ENCODE data around the gene CAMSAP3.

Gene CAMSAP3

DNA sequence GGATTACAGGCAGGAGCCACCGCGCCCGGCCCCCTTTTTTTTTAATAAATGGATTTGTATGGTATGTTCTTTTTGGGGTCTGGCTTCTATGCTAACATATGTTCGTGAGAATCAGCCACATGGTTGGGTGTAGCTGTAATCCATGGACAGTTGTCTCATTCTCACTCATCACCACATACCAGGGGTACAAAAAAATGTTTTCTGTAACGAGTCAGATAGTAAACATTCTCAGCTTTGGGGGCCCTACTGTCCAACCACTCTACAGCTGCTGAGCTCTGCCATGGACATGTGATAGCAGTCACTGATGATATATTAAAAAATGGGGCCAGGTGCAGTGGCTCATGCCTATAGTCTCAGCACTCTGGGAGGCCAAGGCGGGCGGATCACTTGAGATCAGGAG is 68.0 kb downstream of the CAMSAP3 start:
- Histone ChIP-seq H3K79me2 (ENCODE audit: low read length) (no peaks in the 10 kb centered on the region), H3K27me3 (replicated peaks; ENCODE audit: insufficient read depth, low read length) (peaks cover 86% of the 10 kb centered on the region), H2AFZ (ENCODE audit: low read length) (no peak overlapping the region), H3K9me3 (replicated peaks; ENCODE audit: insufficient read depth, low read length) (no peaks in the 10 kb centered on the region), H3K27ac (ENCODE audit: low read length) (no peak overlapping the region), H4K20me1 (ENCODE audit: insufficient read depth, low read length) (no peaks in the 10 kb centered on the region), H3K9ac (ENCODE audit: low read length) (no peak overlapping the region), H3K4me3 (ENCODE audit: low read length) (no peak overlapping the region), H3K4me2 (ENCODE audit: low read depth, low read length) (no peak overlapping the region), H3F3A (ENCODE audit: insufficient read depth, low read length) (no peaks in the 10 kb centered on the region), H3K36me3 (replicated peaks; ENCODE audit: insufficient read depth, low read length) (no peaks in the 10 kb centered on the region), H3K9me2 (replicated peaks; ENCODE audit: insufficient read depth, low read length) (no peaks in the 10 kb centered on the region), H3K4me1 (ENCODE audit: low read length) (no peaks in the 10 kb centered on the region)
- no peak for DNase-seq
- TF ChIP-seq, protein P1, sequence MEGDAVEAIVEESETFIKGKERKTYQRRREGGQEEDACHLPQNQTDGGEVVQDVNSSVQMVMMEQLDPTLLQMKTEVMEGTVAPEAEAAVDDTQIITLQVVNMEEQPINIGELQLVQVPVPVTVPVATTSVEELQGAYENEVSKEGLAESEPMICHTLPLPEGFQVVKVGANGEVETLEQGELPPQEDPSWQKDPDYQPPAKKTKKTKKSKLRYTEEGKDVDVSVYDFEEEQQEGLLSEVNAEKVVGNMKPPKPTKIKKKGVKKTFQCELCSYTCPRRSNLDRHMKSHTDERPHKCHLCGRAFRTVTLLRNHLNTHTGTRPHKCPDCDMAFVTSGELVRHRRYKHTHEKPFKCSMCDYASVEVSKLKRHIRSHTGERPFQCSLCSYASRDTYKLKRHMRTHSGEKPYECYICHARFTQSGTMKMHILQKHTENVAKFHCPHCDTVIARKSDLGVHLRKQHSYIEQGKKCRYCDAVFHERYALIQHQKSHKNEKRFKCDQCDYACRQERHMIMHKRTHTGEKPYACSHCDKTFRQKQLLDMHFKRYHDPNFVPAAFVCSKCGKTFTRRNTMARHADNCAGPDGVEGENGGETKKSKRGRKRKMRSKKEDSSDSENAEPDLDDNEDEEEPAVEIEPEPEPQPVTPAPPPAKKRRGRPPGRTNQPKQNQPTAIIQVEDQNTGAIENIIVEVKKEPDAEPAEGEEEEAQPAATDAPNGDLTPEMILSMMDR (IDR thresholded peaks at IDR 0.05; ENCODE audit: low read length), result no peak
- no peak for TF ChIP-seq EZH2phosphoT487 (IDR thresholded peaks at IDR 0.05; ENCODE audit: low read length)
- no peak for TF ChIP-seq EZH2 (optimal IDR thresholded peaks at IDR 0.05; ENCODE audit: low read depth, low read length)

DNA sequence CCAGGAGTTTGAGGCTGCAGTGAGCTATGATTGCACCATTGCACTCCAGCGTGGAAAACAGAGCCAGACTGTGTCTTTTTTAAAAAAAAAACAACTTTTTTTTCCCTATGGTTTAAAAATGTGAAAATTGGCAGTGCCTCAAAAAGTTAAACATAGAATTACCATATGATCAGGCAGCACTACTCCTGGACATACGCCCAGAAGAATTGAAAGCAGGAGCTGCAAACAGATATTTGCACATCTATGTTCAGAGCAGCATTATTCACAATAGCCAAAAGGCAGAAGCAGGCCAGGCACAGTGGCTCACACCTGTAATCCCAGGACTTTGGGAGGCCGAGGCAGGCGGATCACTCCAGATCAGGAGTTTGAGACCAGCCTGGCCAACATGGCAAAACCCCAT is 69.4 kb downstream of the CAMSAP3 start:
- no peak for DNase-seq
- Histone ChIP-seq H3K4me1 (ENCODE audit: low read length) (no peaks in the 10 kb centered on the region), H3K79me2 (ENCODE audit: low read length) (no peaks in the 10 kb centered on the region), H3K9ac (ENCODE audit: low read length) (no peak overlapping the region), H3K9me3 (replicated peaks; ENCODE audit: insufficient read depth, low read length) (no peaks in the 10 kb centered on the region), H3K36me3 (replicated peaks; ENCODE audit: insufficient read depth, low read length) (no peaks in the 10 kb centered on the region), H3K4me3 (ENCODE audit: low read length) (no peak overlapping the region), H2AFZ (ENCODE audit: low read length) (no peak overlapping the region), H4K20me1 (ENCODE audit: insufficient read depth, low read length) (no peaks in the 10 kb centered on the region), H3K27me3 (replicated peaks; ENCODE audit: insufficient read depth, low read length) (peaks cover 88% of the 10 kb centered on the region), H3F3A (ENCODE audit: insufficient read depth, low read length) (no peaks in the 10 kb centered on the region), H3K4me2 (ENCODE audit: low read depth, low read length) (no peak overlapping the region), H3K9me2 (replicated peaks; ENCODE audit: insufficient read depth, low read length) (no peaks in the 10 kb centered on the region), H3K27ac (ENCODE audit: low read length) (no peak overlapping the region)
- TF ChIP-seq EZH2 (optimal IDR thresholded peaks at IDR 0.05; ENCODE audit: low read depth, low read length), result no peak
- TF ChIP-seq, protein P1 (IDR thresholded peaks at IDR 0.05; ENCODE audit: low read length), result no peak
- TF ChIP-seq EZH2phosphoT487 (IDR thresholded peaks at IDR 0.05; ENCODE audit: low read length), result no peak

Measured in MM.1S (cell line).